ENCODE results near the gene ZNF516. TPM values are rescaled to one million over a fixed set of nuclear protein-coding genes. Genes with fewer than 3 reads are reported as not detected.

ZNF516 gene
- total RNA-seq, 3 donors from 2014 or later (not counting 1 experiment from before 2014, with no cell fraction given) = 49.1 to 60.0 (median 52.4) TPM

GRCh38 chr18:76386071-76386470 is 109.0 kb downstream of the ZNF516 start:
- Mint-ChIP-seq H3K9me3 (no peaks in the 10 kb centered on the region), H3K4me1 (peaks cover 60 to 71% of the 10 kb centered on the region in 2 donors)
- intact Hi-C loops (cut with micrococcal nuclease) = no loop called here

GRCh38 chr18:76385681-76385975 is 109.4 kb downstream of the ZNF516 start:
- no peak overlapping the region for H3K27ac Mint-ChIP-seq
- H3K36me3 Mint-ChIP-seq = no peaks in the 10 kb centered on the region
- no peak for TF ChIP-seq CTCF (IDR thresholded peaks at IDR 0.05)
- H3K27me3 ChIP-seq (ENCODE audit: control insufficient read depth, insufficient read depth, low read length) = no peaks in the 10 kb centered on the region
- no peak overlapping the region for H3K4me3 Mint-ChIP-seq
- H3K4me1 ChIP-seq (ENCODE audit: control insufficient read depth, insufficient read depth, low read length) = peaks cover 48% of the 10 kb centered on the region
- H3K27me3 Mint-ChIP-seq (ENCODE audit: low read depth in 2 of 2) = no peaks in the 10 kb centered on the region
- no peaks in the 10 kb centered on the region for H3K36me3 ChIP-seq (ENCODE audit: control insufficient read depth, insufficient read depth, low read length)
- DNase-seq (no peak), ATAC-seq (no peak)
- no peak overlapping the region for H3K4me3 ChIP-seq (ENCODE audit: low read length)
- intact Hi-C loops (cut with micrococcal nuclease) = no loop called here
- H3K9me3 Mint-ChIP-seq = no peaks in the 10 kb centered on the region
- 84% methylated on average over 10 of the region's 10 CpGs for WGBS (ENCODE audit: insufficient coverage)
- no peaks in the 10 kb centered on the region for H3K9me3 ChIP-seq (ENCODE audit: control insufficient read depth, insufficient read depth, low read length)
- H3K27ac ChIP-seq (ENCODE audit: low read length) = no peak overlapping the region
- H3K4me1 Mint-ChIP-seq = peaks cover 56 to 71% of the 10 kb centered on the region in 2 donors

More at GRCh38 chr18:76386071-76386470, 109.0 kb downstream of the ZNF516 start:
- H3K27ac Mint-ChIP-seq = peak overlapping the region in 1 of 2 donors; percentile 81
- ATAC-seq = no peak
- H3K36me3 ChIP-seq (ENCODE audit: control insufficient read depth, insufficient read depth, low read length) = no peaks in the 10 kb centered on the region
- H3K36me3 Mint-ChIP-seq = no peaks in the 10 kb centered on the region
- peaks cover 52% of the 10 kb centered on the region for H3K4me1 ChIP-seq (ENCODE audit: control insufficient read depth, insufficient read depth, low read length)
- H3K4me3 ChIP-seq (ENCODE audit: low read length) = no peak overlapping the region
- 67% methylated on average over 5 of the region's 7 CpGs for WGBS (ENCODE audit: insufficient coverage)
- no peak for TF ChIP-seq CTCF (IDR thresholded peaks at IDR 0.05)
- H3K27me3 Mint-ChIP-seq (ENCODE audit: low read depth in 2 of 2) = no peaks in the 10 kb centered on the region
- DNase-seq = no peak
- H3K9me3 ChIP-seq (ENCODE audit: control insufficient read depth, insufficient read depth, low read length) = no peaks in the 10 kb centered on the region
- no peaks in the 10 kb centered on the region for H3K27me3 ChIP-seq (ENCODE audit: control insufficient read depth, insufficient read depth, low read length)
- peak overlapping the region; percentile 80 for H3K4me3 Mint-ChIP-seq
- H3K27ac ChIP-seq (ENCODE audit: low read length) = no peak overlapping the region

- intact Hi-C loops (cut with micrococcal nuclease) = no loop called here
- Histone ChIP-seq H3K4me1 (ENCODE audit: control insufficient read depth, insufficient read depth, low read length) (peaks cover 42% of the 10 kb centered on the region), H3K36me3 (ENCODE audit: control insufficient read depth, insufficient read depth, low read length) (no peaks in the 10 kb centered on the region), H3K9me3 (ENCODE audit: control insufficient read depth, insufficient read depth, low read length) (no peaks in the 10 kb centered on the region), H3K4me3 (ENCODE audit: low read length) (no peak overlapping the region), H3K27me3 (ENCODE audit: control insufficient read depth, insufficient read depth, low read length) (no peaks in the 10 kb centered on the region), H3K27ac (ENCODE audit: low read length) (no peak overlapping the region)
- no peaks in the 10 kb centered on the region for H3K27me3 Mint-ChIP-seq (ENCODE audit: low read depth in 2 of 2)
- TF ChIP-seq CTCF (IDR thresholded peaks at IDR 0.05) = no peak
- H3K4me1 Mint-ChIP-seq = peaks cover 50 to 66% of the 10 kb centered on the region in 2 donors
- no peak overlapping the region for H3K4me3 Mint-ChIP-seq
- 97% methylated on average over 34 of the region's 35 CpGs for WGBS (ENCODE audit: insufficient coverage)
- no peaks in the 10 kb centered on the region for H3K9me3 Mint-ChIP-seq
- ATAC-seq (no peak), DNase-seq (peak in 1 of 2 donors; percentile 5)
- no peak overlapping the region for H3K27ac Mint-ChIP-seq
- H3K36me3 Mint-ChIP-seq = peaks cover 3% of the 10 kb centered on the region
Observed at GRCh38 chr18:76384861-76385680, 110.0 kb downstream of the ZNF516 start.
